ENCODE data around the gene SLC2A6.
"Not testable (repeated sequence)": the region's sequence is repeated elsewhere in the genome, so short reads cannot be mapped to it uniquely, and the experiment has no call there.

The SLC2A6 gene

DNA sequence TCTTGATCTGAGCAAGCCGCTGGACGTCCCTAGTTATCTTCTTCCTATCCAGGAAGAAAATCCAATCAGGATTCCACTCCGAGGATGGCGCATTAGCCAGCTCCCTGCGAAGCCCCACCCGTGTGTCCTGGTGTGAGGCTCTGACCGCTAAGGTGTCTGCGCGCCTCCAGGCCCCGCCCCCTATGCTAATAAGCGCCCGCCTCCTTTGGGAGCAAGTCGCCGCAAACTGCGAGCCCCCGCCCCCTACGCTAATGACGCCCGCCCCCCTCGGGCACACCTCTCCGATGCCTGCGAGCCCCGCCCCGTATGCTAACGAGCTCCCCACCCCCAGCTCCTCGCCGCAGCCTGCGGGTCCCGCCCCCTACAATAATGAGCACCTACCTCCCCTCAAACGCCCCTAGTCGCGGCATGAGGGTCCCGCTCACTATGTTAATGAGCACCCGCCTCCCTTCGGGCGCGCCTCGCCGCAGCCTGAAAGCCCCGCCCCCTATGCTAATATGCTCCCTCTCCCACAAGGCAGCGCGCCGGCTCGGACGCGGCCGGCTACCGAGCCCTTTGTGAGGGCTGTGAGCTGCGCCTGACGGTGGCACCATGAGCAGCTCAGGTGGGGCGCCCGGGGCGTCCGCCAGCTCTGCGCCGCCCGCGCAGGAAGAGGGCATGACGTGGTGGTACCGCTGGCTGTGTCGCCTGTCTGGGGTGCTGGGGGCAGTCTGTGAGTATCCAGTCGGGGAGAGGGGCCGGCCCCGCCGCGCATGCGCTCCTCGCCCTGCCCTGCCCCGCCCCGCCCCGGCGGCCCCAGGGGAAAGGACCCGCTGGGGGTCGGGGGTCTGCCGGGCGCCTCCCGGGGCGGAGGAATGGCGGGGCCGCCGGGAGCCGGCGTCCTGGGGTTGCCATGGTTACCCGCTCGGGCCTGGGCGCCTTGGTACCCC lies 19.2 kb downstream of the SLC2A6 start, which contains the start of gene CACFD1:
Gene CACFD1 (plus strand): TSS at position 503 of the 929 bp plus-strand sequence. CDS start 89 bp downstream, at position 592.
- DNase-seq = peak; percentile 95

- no peak for DNase-seq
Measured at GRCh38 chr9:133458643-133459312, 20.1 kb downstream of the SLC2A6 start.

- no peak for DNase-seq
Measured at GRCh38 chr9:133457748-133458147, 21.2 kb downstream of the SLC2A6 start.

DNA sequence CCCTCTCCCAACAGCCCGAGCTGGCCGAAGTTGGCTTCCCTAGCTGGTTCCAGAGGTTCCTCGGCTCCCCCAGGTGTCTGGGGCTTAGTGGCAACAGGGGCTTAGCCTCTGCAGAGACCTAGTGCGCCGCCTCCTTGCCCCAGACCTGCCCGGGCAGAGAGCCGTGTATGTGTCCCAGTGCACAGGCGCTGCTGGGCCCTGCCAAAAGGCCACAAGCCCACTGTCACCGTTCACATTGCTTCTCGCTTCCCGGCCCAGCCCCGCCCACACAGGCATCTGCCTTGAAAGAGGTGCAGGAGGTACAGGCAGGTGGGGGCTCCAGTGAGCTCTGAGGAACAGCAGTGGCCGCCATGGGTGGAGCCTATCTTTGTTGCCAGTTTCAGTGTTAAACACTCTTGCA lies 21.7 kb downstream of the SLC2A6 start:
- no peak for DNase-seq

GRCh38 chr9:133456409-133456808 lies 22.5 kb downstream of the SLC2A6 start:
- no peak for DNase-seq

- DNase-seq = no peak
Measured at GRCh38 chr9:133455936-133456335, 23.0 kb downstream of the SLC2A6 start.

- DNase-seq = no peak
Measured at GRCh38 chr9:133454943-133455673, 23.8 kb downstream of the SLC2A6 start.

GRCh38 chr9:133454325-133454724 lies 24.6 kb downstream of the SLC2A6 start:
- no peak for DNase-seq

DNA sequence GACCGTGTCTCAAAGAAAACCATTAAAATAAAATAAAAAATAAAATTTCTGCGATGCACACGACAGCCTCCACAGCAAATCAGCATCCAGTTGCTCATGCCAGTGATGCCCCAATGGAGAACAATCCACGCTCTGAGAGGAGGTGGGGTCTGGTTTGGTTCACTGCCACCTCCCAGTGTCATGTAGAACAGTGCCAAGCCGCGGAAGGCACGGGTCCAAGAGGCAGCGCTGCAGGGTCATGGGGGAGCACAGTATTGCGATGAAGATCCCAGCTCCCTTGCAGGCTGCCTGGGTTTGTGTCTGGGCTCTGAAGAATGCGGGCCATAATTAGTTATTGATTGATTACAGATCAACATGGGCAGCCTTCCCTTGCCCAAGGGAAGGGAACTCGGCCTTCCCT lies 25.2 kb downstream of the SLC2A6 start:
- DNase-seq = no peak

GRCh38 chr9:133452562-133452961 lies 26.3 kb downstream of the SLC2A6 start:
- no peak for DNase-seq

- not testable (repeated sequence) for DNase-seq
Measured at GRCh38 chr9:133451865-133452264, 27.0 kb downstream of the SLC2A6 start.

- no peak for DNase-seq
Measured at GRCh38 chr9:133449760-133450159, 29.1 kb downstream of the SLC2A6 start.

- DNase-seq = no peak
Measured at GRCh38 chr9:133448487-133448972, 30.4 kb downstream of the SLC2A6 start.

- DNase-seq = no peak
Measured at GRCh38 chr9:133445293-133445969, 33.5 kb downstream of the SLC2A6 start.

DNA sequence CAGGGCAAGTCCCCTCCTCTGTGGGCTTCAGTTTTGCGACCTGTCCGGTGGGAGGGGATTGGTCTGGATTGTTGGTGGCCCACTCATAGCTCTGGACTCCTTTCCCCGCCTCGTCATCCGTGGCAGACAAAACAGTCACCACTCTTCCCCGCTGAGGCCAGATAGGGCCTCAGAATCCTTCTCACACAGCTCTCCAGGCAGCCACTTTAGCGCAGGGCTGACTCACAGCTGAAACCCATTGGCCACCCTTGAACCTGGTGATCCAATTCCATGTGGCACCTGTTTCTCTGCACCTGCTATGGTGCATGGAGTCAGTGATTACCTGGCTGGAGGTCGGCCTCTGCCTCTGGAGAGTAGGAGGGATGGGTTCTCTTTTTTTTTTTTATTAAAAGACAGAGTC lies 34.9 kb downstream of the SLC2A6 start:
- no peak for DNase-seq

- DNase-seq = no peak
Measured at GRCh38 chr9:133443248-133443647, 35.7 kb downstream of the SLC2A6 start.

GRCh38 chr9:133441571-133441970 lies 37.3 kb downstream of the SLC2A6 start:
- no peak for DNase-seq

GRCh38 chr9:133440874-133441273 lies 38.0 kb downstream of the SLC2A6 start:
- no peak for DNase-seq

- DNase-seq = no peak
Measured at GRCh38 chr9:133439337-133439736, 39.6 kb downstream of the SLC2A6 start.

GRCh38 chr9:133437753-133438531 lies 41.0 kb downstream of the SLC2A6 start:
- peak in 1 of 2 experiments; percentile 27 for DNase-seq

DNA sequence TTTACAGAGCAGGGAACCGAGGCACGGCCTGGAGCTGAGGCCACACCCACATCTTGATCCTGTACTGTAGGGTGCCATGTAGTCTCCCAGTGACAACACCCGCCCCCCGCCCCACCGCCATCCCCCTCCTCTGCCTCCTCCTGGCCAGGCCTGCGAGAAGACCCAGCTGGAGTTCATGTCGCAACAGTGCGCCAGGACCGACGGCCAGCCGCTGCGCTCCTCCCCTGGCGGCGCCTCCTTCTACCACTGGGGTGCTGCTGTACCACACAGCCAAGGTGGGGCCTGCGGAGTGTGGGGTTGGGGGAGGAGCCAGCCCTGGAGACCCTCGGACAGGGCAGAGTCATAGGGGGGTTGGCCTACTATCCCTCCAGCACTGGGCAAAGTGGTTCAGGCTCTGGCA lies 42.2 kb downstream of the SLC2A6 start:
- no peak for DNase-seq

Measured in activated CD4-positive, alpha-beta T cell treated with anti-CD3 and anti-CD28 coated beads, Interleukin-2, amount 50 U/mL, for 48 hours (primary cell).